NCI-H2081 treated with DMSO at 0.1 percent for 48 hours (cell line): ENCODE results near the gene TOR1AIP2.
"Not testable (repeated sequence)": the region's sequence is repeated elsewhere in the genome, so short reads cannot be mapped to it uniquely, and the experiment has no call there.

Experiments
- DNase-seq: peaks from one replicate; lab custom pipeline; 2025; lab: John Stamatoyannopoulos, UW

The TOR1AIP2 gene

GRCh38 chr1:179875596-179876299 lies 1.9 kb downstream of the TOR1AIP2 start:
- no peak for DNase-seq

- DNase-seq: no peak
Measured at GRCh38 chr1:179873438-179873851, 4.2 kb downstream of the TOR1AIP2 start.

GRCh38 chr1:179872558-179872957 lies 5.0 kb downstream of the TOR1AIP2 start:
- no peak for DNase-seq

GRCh38 chr1:179871940-179872339 lies 5.7 kb downstream of the TOR1AIP2 start:
- DNase-seq: no peak

- DNase-seq: no peak
Measured at GRCh38 chr1:179870870-179871269, 6.7 kb downstream of the TOR1AIP2 start.

- no peak for DNase-seq
Measured at GRCh38 chr1:179867493-179868330, 9.9 kb downstream of the TOR1AIP2 start.

- no peak for DNase-seq
Measured at GRCh38 chr1:179866616-179867015, 11.0 kb downstream of the TOR1AIP2 start.

- DNase-seq: no peak
Measured at GRCh38 chr1:179865377-179865776, 12.2 kb downstream of the TOR1AIP2 start.

- DNase-seq: no peak
Measured at GRCh38 chr1:179860652-179861051, 17.0 kb downstream of the TOR1AIP2 start.

- DNase-seq: no peak
Measured at GRCh38 chr1:179857009-179857408, 20.6 kb downstream of the TOR1AIP2 start.

- DNase-seq: no peak
Measured at GRCh38 chr1:179856296-179856695, 21.3 kb downstream of the TOR1AIP2 start.

- not testable (repeated sequence) for DNase-seq
Measured at GRCh38 chr1:179855831-179856230, 21.8 kb downstream of the TOR1AIP2 start.

- DNase-seq: no peak
Measured at GRCh38 chr1:179853102-179853501, 24.5 kb downstream of the TOR1AIP2 start.

- no peak for DNase-seq
Measured at GRCh38 chr1:179848233-179848632, 29.4 kb downstream of the TOR1AIP2 start.

GRCh38 chr1:179840107-179840506 lies 37.5 kb downstream of the TOR1AIP2 start:
- no peak for DNase-seq

GRCh38 chr1:179836686-179837445 lies 40.7 kb downstream of the TOR1AIP2 start:
- not testable (repeated sequence) for DNase-seq

GRCh38 chr1:179831852-179832699 lies 45.5 kb downstream of the TOR1AIP2 start:
- no peak for DNase-seq

GRCh38 chr1:179831225-179831624 lies 46.4 kb downstream of the TOR1AIP2 start:
- DNase-seq: no peak

- no peak for DNase-seq
Measured at GRCh38 chr1:179828554-179829110, 49.0 kb downstream of the TOR1AIP2 start.

GRCh38 chr1:179826626-179827280 lies 50.9 kb downstream of the TOR1AIP2 start:
- DNase-seq: no peak
